IPS-18c (cell line): ENCODE results near the gene TNIK.

Source experiments
- H3K4me3 ChIP-seq: 2 replicates; pipeline ENCODE4 v1.7.0; 2013; ENCODE audit warnings: low read depth, mild to moderate bottlenecking, low read length, moderate library complexity; ENCODE audit not compliant: insufficient read depth
- H3K9me3 ChIP-seq: one replicate; pipeline ENCODE4 v1.6.1; 2013; ENCODE audit warnings: mild to moderate bottlenecking, low read length, moderate library complexity; ENCODE audit not compliant: control insufficient read depth, insufficient read depth

Gene TNIK

DNA sequence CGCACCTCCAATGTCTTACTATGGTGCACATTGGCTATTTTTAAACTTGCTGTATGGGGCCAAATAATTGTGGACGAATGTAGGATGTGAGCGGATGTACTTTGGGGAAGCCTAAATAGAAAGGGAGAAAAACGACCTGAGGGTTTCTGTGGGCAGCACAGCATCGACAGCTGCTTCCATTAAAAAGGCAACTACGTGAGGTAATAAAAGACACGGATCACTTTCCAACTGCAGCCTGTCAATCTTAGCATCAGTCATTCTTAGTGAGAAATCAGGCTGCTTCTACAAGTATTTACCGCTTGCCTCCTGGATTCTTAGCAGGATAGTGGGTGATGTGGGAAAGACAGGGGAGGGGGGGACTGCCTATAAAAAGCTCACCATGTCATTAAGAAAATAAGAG lies 247.0 kb downstream of the TNIK start:
- no peaks in the 10 kb centered on the region for H3K9me3 ChIP-seq
- H3K4me3 ChIP-seq = no peak overlapping the region

DNA sequence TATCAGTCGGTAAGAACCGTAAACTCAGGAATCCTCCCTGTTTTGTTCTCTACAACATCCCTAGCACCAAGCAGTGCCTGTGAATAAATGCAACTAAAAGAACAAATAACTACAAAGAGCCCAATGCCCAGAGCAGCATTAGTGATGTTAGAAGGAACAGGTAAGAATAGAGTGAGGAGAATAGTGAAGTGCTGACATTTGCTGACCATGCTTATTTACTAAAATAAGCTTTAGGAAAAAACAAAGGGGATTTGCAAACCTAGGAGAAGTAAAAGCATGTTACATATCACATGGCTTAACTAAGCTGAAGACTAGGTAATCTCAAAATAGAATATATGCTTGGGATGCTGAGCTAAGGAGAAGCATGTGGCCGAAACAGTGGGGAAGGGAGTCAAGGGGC lies 247.6 kb downstream of the TNIK start:
- Histone ChIP-seq H3K4me3 (no peak overlapping the region), H3K9me3 (no peaks in the 10 kb centered on the region)

DNA sequence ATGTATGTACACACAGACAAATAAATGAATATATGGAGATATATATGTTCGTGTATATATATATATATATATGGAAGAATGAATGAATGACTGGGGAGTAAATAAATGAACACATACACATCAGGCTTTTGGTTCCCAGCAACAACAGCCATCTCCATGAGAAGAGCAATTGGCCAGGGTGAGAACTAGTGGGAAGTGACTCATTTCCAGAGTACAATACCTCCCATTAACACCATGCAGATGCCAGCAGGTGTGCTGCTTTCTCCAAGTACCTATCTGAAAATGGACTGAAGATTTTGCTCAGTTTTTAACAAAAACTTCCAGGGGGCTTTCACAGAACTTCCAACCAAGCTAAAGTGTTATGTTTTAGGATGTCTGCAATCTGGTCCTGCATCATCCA lies 253.9 kb downstream of the TNIK start:
- no peaks in the 10 kb centered on the region for H3K9me3 ChIP-seq
- H3K4me3 ChIP-seq = no peak overlapping the region

DNA sequence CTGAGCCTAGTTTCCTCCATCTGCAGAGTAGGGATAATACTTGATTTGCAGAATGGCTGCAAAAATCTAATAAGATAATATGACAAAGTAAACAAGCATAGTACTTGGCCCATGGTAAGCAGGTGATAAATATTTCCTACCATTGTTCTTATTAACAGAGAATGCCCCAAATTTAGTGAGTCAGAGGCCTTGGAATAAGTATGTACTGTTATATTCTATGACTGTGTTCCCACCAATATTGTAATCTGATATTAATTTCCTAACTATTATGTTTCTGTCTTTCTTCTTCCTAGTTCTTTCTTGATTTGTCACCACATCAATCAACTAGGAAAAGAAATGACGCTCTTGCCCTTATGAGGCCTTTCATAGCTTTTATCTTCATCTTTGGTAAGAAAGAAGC lies 255.3 kb downstream of the TNIK start:
- no peak overlapping the region for H3K4me3 ChIP-seq

DNA sequence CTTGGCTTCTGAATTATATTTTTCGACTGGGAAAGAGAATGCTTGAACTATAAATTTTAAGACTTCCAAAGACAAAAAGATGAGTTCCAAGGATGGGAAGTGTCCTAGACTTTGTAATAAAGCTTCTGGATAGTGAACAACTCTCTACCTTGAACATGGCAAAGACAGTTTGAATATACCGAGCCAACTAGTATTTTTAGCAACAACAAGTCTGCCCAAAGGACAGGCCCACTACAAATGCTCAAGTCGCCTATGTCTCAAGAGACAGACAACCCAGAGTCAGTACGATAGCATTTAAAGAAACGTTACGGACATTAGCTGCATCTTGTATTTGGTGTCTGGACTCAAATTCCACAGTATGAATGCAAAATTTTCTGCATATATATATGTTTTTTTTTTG lies 258.4 kb downstream of the TNIK start:
- no peak overlapping the region for H3K4me3 ChIP-seq
- no peaks in the 10 kb centered on the region for H3K9me3 ChIP-seq

More for the DNA sequence above, 255.3 kb downstream of the TNIK start:
- no peaks in the 10 kb centered on the region for H3K9me3 ChIP-seq

DNA sequence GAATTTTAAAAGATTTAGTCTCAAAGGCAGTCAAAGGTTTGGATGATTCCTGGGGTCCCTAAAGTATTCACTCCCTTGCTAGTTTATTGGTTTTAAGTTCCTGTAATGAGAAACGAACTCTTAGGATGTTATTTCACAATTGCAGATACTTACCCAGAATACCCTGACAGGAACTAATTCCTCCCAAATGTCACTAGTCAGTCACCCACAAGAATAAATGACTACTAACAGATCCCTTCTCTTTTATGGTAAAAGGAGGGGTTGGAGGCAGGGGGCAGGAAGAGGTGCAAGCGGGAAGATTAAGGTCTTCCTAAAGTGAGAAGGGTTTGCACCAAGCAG lies 259.5 kb downstream of the TNIK start:
- no peak overlapping the region for H3K4me3 ChIP-seq
- H3K9me3 ChIP-seq = no peaks in the 10 kb centered on the region

DNA sequence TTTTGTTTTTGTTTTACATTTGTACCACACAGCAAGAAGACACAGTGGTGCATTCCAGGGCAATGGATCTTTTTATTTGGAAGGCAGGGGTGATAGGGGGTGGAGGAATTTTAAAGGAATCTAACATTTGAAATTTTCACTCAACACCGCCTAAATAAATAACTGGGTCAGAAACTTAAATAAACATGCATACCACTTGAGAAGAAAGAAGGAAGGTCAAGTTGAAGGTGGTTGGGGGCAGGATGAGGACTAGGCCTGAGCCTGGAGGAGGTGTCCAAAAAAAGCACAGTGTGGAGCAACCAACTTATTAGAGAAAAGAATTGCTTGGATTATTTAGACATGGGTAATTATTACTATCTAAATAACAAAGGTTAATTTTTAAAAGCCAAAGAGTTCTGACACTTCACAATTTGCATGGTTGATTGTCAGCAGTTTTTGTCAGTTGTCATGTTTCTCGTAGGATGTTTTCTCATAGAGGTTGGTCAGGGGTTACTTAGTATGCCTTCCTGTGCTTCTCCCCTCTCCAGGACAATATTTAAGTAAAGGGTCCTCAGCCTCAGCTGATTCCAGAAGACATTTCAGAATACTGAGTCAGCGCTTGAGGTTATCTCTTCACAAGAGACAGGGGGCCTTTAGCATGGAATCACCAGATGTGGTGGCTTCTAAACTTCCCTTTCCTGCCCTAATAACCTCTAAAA lies 260.0 kb downstream of the TNIK start:
- H3K9me3 ChIP-seq = no peaks in the 10 kb centered on the region
- no peak overlapping the region for H3K4me3 ChIP-seq

DNA sequence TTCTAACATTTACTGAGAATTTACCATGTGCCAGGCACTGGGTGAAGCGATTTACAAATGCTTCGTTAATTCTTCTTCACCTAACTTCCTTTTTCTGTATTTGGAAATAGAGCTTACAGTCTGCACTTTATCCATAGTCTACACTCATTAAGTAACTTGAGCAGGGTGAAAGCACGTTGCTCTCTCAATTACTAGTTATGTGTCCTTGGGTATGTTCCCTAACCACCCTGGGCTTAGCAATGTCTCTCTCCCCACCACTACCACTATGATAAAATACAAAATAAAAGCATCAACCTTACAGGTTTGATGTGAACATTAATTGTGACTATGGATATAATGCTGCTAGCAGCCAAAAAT lies 260.8 kb downstream of the TNIK start:
- no peaks in the 10 kb centered on the region for H3K9me3 ChIP-seq
- no peak overlapping the region for H3K4me3 ChIP-seq

DNA sequence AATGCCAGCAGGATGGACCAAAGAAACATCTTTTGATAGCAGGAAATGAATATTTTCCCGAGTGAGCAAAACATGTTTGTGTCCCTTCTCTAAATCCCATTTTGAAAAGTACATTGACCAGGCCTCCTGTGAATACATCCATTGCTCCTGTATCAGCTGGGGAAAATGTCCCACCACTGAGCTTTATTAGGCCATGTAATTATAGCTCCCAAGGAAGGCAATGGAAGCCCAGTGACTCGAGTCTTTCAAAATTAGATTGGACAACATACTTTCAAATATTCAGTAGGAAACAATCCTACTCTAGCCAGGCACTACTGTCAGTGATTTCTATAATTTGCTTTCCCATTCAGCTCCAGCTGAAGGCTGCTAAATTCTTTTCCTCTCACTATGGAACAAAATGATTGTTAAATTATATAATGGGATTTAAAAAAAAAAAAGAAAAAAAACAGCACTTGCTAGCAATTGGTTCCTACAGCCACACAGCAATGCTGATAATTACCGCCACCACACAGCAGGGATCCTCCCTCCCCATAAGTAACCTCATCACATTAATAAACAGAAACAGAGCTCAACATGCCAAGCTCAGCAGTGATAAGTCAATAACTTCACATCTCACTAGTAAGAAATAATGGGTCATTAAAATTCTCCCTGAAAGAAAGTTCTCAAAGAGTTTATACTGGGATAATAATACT lies 261.3 kb downstream of the TNIK start:
- Histone ChIP-seq H3K4me3 (no peak overlapping the region), H3K9me3 (no peaks in the 10 kb centered on the region)

DNA sequence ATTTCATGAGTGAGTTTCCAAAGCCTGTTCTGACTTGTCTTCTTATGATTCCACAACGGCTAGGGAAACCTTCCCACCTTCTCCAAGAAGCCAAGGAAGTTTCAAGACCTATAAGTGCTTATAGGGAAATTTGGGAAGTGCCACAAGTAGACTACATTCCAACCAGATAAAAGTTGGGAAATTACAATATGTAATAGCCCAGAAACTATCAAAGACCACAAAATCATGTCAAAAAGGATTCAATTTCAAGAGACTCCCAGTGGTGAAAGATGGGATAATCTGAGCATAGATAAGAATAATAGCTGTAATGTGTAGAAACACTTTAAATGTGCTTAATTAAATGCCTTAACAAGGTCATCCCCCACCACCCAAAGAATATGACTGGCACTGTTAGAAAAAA lies 264.5 kb downstream of the TNIK start:
- H3K9me3 ChIP-seq = no peaks in the 10 kb centered on the region

DNA sequence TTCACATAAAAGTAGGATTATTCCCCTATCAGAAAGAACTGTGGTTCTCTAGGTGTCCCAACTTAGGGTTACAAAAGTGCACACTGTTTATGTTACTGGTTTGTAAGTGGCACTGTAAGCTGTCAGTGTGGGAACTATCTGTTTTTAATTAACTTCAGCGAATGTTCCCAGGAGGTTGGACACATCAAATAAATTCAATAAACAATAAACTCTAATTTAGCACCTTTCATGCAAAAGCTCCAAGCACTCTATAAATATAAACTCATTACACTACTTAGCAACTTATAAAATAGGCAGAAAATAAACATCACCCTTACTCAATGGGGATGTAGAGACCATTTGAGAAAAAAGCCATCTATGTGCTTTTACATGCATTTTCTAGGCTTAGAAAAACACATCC lies 265.2 kb downstream of the TNIK start:
- Histone ChIP-seq H3K4me3 (no peak overlapping the region), H3K9me3 (no peaks in the 10 kb centered on the region)

More for the DNA sequence above, 264.5 kb downstream of the TNIK start:
- H3K4me3 ChIP-seq = no peak overlapping the region

DNA sequence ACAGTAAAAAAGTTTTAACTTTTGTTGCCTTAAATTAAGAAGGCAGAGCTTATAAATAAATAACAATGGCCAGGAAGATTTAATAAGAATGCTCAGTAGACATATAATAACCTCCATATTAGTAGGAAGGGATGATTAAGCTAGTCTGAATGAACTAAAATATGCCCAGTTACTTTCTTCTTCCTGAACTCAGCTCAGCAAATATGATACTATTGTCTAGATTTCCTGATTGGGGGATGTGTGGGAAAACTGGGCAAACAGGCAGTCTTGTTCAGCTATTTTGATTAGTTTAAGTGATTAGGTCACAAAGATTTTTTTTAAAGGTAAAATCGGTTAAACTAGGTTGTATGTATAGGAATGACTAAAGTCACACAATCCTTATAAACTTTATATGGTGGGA lies 266.5 kb downstream of the TNIK start:
- H3K4me3 ChIP-seq = no peak overlapping the region

DNA sequence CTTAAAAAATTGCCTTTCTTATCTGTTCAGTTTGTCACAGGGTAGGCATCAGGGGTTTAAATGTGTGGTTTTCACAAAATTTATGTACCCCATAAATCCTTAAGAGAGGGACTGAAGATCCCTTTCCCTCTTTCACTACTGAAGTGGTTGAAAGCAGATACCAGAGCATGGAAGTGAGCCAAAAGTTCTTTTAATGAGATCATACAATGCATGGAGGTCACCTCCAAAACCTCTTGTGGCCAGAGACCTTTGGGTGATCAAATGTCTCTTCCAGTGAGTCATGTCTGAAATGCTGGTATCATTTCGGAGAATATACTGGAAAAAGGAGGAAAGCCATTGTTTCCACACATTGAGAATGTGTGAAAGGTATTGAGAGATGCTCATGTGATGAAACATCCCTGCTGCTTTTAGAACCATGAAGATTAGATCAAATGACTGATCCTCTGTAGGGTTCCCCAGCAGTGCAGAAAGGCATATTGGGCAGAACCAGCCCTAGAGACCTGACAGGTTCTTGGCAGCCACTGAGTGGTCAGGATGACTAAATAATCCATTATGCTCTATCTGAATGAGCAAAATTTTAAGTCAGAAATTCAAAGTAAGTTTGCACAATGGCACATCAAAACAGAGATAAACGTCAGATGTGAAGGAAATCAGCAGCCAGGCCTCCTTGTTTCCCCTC lies 267.9 kb downstream of the TNIK start:
- Histone ChIP-seq H3K9me3 (no peaks in the 10 kb centered on the region), H3K4me3 (no peak overlapping the region)

More for the DNA sequence above, 266.5 kb downstream of the TNIK start:
- no peaks in the 10 kb centered on the region for H3K9me3 ChIP-seq

DNA sequence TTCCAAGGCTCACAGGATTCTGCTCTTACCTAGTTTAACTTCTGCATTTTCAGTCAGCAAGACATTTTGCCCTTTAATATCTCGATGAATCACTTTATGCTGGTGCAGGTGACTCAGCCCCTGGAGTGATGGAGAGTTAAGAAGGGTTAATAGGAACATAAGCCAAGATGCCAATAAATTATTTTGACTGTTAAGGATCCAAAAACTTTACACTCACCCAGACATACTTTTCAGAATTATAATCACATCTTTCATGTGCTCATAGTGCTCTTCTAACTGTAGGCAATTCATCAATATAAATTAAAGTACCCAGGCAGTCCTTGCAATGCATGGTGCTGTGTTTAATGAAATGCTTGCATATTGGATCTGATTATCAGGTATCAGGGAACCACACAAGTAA lies 269.5 kb downstream of the TNIK start:
- no peaks in the 10 kb centered on the region for H3K9me3 ChIP-seq
- no peak overlapping the region for H3K4me3 ChIP-seq

DNA sequence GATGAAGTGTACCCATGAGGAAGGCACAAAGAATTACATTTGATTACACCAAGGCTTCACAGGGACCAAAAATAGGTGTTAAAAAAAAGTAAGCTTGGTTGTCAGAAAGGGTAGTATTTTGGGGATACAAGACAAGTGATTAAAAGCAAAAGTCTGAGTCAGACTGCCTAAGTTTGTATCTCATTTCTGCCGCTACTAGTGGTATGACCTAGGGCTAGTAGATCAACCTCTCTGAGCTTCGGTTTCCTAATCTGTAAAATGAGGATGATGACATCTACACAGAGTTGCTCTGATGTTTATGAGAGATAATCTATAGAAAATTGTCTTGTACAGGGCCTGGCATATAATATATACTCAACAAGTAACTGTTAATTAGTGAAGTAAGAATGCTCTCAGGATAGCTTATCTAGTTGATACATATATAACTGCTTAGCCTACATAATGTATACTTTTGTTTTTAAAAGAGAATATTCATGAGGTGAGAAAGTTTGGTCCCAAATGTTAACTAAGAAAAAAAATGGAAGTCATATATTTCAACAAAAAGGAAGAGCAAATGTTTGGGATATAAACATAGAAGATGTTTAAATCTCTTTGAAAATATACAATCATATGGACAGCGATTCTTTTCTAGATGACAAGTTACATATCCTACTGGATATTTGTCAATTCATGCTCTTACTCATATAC lies 270.7 kb downstream of the TNIK start:
- no peak overlapping the region for H3K4me3 ChIP-seq
- no peaks in the 10 kb centered on the region for H3K9me3 ChIP-seq

DNA sequence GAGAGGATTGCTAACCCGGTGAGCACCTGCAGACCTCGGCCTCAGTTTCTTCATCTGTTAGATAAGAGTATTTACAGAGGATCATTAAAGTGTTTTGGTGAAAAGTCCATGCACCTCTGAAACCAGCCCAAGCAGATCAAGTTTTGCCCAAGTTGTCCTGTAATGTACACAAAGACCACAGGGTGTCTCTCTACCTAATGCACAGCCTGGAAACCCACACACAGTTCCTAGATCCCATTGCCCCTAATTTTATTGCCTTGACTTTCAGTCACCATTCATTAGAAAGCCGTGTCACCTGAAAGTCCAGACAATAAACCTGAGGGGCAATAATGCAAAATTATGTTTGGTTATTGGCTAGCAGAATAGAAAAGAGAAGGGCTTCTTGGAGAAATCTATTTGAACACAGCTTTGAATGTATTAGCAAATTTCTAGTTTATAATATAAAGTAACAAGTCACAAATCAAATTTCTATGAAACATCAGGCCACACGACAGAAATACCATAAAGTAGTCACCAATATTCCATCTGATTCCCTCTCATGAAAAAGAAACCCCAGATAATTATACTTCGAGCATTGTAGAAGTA lies 272.4 kb downstream of the TNIK start:
- Histone ChIP-seq H3K4me3 (no peak overlapping the region), H3K9me3 (no peaks in the 10 kb centered on the region)

DNA sequence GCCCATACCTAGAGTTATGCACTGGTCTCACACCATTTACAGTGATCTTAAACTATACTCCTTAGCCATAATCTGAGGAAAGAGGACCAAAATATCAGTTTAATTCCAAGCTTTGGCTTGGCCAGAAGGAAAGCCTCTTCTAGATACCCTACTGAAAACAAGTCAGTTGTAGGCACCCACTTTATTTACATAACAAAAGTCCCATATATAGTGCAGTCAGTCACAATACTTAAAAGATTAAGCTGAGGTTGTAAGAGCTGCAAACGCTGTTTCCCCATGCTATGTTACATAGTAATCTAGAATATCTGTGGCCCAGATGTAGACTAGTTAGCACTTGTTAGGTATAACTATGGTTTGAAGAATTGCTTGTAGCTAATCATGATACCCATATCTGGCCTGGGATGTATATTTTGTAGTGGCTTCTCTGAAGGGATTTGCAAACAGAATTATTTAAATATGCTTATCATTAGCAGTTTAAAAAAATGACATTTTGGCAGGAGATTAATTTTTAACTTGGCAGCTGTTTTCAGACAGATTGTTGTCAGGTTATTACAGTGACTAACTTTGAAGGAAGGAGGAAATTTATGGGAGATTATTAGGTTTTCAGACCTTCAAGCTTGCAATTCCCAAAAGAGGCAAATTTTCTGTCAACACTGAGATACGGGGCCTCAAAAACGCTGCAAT lies 273.2 kb downstream of the TNIK start:
- no peak overlapping the region for H3K4me3 ChIP-seq

More for the DNA sequence above, 273.2 kb downstream of the TNIK start:
- H3K9me3 ChIP-seq = no peaks in the 10 kb centered on the region
